GM21526 (cell line): ENCODE measurements around the gene DGKE.

Experiments
- ATAC-seq: cut with Tn5 transposase; IDR thresholded peaks from one replicate; pipeline ENCODE4 v1.9.1; 2021; ENCODE audit warnings: moderate library complexity; ENCODE audit not compliant: unreplicated experiment, low FRiP score

DGKE gene

DNA sequence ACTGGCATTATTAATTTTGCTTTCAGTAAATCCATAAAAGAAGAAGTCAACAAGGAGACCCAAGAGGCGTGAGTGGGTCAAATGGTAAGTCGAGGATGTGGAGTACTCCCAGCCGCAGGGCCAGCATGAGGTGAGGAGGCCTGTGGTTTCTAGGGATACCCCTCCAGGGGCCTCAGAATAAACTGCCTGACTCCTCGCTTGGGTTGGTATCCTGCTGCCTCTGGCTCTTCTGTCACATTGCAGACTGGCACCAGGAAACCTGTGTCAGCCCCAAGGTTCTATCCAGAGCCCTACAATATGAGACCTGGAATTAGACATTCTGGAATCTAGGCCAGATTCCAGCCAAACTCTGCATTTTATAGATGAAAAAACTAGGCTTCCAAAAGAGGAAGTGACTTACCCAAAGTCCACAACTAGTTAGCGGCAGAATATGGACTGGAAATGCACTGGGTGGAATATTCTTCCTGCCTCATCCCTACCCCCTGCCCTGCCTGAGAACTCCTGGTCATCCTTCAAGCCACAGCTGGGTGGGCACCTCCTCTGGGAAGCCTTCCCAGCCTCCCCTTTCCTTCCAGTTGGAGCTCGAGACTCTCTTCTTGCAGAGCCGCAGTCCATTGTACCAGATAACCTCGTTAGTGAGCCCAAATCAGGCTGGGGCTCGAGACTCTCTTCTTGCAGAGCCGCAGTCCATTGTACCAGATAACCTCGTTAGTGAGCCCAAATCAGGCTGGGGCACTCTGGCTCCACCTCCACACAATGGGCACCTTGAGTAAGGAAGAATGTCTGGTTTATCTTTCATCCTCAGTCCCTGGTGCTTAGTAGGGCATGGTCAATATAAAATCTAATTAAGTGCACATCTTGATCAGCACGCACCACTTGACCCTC, 22.8 kb upstream of the DGKE start:
- ATAC-seq = no peak

DNA sequence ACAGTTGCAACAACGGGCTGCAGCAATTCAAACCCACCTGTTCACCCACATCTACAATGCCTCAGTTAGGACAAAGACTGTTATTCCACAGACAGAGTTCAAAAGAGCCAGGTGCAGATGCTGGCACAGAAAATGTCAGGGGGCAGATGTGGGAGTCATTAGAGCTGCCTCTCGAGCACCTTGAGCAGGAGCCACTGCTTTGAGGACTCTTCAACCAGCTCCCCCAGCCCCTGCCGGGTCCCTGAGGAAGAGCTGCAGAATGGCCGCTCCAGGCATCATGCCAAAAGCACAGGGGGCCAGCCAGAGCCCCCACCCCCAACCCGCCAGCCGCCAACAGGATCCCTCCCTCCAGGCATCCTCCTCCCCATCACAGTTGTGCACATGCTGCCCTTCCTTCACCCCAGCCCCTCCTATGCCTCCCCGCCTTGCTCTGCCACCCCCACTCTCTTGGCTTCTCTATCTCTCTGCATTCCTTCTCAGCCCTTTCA, 21.0 kb upstream of the DGKE start:
- no peak for ATAC-seq

DNA sequence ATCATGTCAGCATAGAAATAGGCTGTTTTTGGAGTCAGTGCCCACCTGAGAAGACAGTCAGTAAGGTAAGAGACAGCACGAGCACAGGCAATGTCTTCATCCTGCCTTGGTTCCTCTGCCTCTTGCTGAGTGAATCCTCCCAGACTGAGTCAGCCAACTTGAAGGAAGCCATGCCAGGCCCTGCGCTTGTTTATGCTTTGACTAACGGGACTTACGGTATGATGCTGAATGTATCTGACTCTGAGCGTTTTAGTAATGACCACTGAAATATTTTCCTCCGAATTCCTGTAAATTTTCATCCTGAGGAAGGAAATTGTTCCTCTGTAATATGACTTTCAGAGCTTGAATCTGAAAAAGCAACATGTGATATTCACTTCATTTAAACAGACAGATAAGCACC, 18.2 kb upstream of the DGKE start:
- no peak for ATAC-seq

DNA sequence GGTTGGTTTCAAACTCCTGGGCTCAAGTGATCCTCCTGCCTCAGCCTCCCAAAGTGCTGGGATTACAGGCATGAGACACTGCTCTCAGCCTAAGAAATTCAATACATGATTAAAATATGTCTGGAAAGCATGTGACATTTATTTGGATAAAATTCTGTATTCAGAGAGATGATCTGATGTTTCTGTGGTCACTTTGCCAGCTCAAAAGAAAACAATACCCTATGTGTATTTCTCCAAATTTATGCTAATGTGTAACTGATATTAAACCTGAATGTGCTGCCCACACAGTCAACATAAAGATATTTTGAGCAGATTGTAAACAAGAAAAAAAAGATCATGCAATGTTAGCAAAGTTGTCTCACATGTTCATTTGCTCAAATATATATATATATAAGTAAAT, 16.9 kb upstream of the DGKE start:
- ATAC-seq = no peak

DNA sequence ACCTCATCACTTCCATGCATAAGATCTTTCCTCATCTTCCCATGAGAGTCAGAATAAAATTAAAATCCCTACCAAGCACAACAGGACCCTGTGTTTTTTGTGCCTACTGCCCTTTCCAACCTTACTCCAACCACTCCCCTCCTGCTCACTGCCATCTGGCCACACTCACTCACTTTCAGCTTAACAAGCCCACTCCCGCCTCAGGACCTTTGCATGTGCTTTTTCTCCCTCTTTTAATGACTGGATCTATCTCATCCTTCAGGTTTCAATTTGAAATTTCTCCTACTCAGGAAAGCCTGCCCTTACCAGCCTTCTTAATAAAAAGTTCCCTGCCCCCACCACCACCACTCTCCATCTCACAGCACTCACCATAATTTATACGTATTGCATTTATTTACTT, 14.9 kb upstream of the DGKE start:
- ATAC-seq = no peak

DNA sequence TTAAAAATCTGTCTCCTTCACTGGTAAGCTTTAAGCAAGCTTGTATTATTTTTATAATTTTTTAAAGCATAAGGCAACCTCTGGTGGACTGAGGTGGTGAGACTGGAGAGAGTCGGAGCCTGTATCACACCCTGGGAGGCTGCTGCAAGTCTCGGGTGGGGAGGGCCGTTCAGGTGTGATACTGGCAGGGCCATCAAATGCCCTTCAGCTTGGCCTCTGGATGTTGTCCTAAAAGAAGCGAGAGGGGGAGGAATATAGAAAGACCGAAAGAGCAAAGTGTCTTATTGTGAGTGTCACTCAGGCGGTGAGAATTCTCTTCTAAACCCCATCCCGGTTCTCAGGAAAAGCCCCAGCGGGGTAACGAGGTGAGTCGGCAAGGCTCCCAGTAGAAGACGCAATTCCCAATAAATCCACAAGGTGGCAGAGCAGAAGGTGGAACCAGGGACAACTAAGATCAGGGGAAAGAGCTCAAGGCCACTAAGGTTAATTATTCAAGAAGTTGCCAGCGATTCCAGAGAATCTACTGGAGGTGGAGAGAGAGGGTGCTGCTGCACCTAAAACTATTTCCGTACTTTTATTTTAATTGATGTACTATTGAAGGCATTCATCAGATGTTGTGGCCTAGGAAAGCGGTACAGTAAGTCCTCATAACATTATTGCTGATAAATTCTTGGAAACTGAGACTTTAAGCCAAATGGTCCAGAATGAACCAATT, 14.4 kb upstream of the DGKE start:
- ATAC-seq = peak; percentile 72

DNA sequence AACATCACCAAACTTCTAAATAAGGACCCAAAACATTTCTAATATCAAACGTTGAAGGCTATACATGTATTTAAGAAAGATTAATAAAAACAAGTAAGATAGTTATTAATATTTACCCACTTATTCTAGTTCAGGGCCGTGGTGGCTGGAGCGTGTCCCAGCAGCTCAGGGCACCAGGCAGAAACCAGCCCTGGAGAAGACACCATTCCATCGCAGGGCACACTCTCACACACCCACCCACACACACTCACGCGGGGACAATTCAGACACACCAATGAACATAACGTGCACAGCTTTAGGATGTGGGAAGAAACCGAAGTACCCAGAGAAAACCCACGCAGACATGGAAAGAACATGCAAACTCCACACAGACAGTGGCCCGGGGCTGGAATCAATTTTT, 13.7 kb upstream of the DGKE start:
- ATAC-seq = no peak

DNA sequence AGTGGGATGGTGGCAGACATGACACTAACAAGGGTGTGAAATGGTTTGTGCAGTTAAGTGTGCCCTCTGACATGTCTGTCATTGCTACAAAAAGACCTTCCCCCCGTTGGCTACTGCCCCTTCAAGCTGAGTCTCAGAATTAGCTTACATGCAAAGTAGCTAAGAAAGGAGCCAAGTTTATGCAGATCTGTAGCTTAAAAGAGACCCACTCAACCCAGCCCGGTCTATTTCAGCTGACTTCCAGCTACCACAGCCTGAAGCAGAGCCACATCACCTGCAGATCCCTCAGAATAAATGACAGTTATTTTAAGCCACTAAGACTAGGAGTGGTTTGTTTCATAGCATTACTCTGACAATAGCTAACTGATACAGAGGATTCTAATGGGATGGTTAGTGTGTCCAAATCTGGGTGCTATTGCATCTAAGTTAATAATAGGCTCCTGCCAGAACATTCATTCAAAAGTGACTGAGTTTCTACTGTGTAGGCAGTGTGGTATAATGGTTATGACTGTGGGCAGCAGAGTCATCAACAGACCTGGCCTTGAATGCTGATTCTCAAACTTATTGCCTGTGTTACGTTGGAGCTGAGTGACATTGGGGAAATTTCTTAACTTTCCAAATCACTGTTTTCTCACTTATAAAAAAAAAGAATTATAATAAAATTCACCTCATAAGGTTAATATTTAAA, 12.0 kb upstream of the DGKE start:
- ATAC-seq = no peak

DNA sequence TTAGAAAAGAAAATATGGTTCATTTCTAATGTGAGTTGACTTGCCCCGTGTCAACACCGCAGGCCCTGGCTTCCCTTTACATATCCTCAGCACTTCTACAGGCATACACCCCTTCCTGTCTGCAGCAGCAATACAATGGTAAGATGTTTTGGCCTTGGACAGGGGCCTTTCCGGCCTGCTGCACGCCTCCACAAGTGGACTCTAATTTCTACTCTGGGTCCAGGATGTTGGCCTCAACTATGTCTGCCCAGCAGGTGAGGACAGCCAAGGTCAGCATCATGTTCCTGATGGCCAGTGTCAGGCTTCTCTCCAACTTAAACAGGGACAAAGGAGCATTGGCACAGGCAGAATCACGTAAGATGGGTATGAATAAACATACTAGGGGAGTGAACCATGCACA, 11.2 kb upstream of the DGKE start:
- ATAC-seq = no peak

DNA sequence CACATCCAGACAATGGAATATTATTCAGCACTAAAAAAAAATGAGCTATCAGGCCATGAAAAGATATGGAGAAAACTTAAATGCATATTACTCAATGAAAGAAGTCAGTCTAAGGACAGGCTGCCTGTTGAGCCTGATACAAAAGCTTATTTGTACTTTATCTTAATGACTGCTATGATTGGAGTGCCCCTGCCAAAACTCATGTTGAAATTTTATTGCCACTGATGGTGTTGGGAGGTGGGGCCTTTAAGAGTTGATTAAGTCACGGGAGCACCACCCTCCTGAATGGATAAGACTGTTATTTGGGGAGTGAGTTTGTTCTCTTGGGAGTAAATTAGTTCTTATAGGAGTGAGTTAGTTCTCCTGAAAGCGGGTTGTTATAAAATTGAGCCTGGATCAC, 10.1 kb upstream of the DGKE start:
- no peak for ATAC-seq

DNA sequence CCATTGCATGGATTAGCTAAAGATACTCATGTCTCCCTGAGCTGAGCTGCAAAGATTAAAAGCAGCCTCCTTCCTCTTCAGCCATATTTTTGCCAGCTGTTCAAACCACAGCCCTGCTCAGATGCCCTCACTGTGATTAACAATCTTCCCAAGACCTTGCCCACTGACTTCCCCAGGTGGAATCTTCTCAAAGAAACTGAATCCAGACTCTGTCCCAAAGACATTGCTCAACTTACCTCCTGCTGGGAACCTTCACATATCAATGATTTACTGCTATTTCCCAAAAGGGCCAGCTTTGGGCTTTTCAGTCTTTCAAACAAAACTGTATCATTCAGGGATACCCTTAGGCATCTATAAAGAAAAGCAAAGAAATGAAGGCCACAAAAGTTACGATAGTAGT, 9.4 kb upstream of the DGKE start:
- ATAC-seq = no peak

DNA sequence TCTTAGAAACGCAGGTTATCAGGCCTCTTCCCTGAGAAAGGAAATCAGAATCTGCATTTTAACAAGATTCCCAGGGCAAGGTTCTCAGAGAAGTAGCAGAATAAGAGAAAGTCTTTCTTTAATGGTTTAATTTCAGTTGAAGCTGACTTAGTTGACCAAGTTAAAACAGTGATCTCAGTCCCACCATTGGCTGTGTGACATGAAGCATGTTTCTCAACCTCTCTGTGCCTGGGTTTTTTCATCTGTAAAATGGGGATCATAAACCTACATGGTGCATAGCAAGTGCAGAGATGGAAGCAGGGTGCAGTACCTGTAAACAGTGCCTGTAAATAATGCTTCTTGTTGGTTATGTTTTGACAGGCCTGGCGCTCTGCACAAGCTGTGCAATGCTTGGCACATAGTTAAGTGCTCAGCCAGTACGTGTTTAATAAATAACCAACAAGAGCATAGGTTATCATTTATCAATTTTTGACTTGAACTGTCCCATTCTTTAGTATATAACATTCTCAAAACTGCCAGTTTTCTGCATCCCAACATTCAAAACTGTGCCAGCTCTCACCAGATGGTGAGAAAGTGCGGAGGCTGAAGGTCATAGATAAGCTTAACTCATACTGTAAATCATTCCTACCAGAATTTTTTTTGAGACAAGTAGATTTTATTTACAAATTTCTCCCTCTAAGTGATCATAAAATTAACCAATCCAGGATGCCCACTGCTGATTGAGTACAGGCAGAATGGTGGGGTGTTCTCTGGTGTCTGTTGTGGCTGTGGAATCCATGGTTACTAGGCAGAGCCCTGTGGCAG, 7.1 kb upstream of the DGKE start:
- ATAC-seq = no peak

DNA sequence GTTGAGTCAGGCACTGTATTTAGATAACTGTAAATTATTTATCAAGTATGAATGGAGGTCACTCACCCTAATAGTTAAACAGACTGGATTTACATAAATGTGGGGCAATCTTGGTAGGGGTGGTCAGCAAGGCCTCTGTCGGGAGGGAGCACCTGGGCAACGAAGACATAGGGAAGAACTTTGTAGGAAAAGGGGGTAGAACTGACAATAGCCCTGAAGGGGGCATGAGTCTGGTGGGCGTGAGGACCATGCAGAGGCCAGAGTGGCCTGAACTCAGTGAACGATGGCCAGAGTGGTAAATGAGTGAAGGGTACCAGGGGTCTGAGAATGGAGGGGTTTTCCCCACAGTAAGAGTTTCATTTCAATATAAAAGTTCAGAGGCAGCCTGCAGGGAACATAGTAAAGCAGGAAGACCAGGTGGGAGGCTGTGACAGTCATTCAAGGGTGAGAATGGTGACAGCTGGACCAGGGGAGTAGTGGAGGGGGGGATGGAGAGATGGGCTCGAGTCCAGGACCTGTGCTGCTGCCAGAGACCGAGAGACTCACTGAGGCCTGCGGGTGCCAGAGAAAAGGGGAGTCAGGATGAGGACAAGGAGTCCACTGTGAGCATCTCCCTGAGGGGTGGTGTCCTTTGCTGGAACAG, 3.1 kb upstream of the DGKE start:
- ATAC-seq = no peak

DNA sequence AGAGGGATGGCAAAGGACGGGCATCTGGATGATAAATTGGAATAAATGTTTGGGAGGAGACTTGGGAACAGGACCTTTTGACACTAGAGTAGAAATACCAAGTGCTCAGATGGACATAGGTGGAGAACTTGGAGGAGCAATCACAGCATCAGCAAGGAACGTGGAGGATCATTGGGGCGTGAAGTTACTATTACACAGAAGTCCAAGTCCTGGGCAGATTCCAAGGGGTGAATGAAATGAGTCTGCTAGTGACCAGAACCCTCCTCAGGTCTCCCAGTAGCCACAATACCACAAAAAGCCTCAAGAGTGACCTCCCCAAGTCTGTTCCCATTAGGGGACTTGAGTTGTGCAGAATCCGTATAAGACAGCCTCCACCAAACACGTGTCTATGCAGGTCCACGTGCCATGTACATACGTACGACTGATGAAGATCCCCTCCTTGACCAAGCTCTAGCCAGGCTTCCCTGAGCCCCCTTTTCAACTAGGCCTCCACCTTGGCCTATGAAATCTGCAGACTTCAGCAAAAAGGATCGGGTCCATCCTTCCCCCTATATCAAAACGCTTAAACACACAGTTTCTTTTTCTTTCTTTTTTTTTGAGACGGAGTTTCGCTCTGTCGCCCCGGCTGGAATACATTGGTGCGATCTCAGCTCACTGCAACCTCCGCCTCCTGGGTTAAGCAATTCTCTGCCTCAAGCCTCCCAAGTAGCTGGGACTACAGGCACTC, 2.4 kb upstream of the DGKE start:
- no peak for ATAC-seq

DNA sequence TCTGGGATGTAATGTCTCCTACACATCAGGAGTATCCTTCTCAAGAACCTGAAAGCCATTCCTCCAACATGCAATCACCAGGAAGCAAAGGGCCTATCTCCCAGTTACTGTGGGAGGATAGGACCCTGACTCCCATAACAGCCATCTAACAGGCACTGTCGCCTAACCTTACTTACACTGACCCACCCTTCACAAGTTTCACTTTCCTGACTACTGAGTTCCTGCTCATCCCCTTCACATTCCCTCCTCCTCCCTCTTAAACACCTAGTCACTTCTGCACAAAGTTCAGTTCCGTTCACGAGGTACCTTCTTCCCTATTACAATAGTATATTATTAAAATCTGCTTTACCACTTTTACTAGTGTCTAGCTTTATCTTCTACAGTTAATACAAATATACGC, 1.5 kb upstream of the DGKE start:
- no peak for ATAC-seq

DNA sequence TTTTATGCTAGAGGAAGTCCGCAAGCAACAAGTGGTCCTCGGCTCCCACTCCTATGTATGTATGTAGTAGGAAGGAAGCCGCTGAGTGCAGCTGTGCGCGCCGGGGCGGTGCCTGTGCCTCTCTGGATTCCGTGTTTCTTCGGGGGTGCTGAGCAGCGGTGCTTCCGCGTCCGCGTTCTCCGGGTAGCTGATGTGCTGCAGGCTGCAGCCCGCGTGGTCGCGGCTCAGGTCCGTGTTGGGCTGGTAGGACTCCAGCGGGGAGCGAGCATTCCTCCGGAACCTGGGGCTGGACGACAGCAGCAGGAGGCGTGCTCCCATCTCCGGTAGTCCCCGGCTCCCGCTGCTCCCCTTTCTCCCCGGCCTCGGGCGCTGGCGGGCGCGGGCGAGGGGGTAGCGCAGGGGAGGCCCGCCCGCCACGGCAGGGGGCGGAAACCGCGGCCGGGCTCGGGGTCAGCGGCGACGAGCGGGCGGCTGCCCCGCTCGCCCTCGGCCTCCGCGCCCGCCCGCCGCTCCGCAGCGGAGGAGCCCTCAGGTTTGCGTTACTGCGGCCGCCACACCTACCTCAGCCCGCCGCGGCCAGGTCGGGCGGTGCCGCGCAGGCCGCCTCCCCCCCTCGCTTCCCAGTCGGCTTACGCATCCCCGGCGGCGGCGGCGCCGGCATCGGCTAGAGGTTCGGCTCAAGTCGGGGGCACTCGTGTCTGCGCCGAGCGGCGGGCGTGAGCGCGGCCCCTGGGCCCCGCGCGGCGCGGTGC, 718 bp upstream of the DGKE start:
- ATAC-seq = peak; percentile 44

DNA sequence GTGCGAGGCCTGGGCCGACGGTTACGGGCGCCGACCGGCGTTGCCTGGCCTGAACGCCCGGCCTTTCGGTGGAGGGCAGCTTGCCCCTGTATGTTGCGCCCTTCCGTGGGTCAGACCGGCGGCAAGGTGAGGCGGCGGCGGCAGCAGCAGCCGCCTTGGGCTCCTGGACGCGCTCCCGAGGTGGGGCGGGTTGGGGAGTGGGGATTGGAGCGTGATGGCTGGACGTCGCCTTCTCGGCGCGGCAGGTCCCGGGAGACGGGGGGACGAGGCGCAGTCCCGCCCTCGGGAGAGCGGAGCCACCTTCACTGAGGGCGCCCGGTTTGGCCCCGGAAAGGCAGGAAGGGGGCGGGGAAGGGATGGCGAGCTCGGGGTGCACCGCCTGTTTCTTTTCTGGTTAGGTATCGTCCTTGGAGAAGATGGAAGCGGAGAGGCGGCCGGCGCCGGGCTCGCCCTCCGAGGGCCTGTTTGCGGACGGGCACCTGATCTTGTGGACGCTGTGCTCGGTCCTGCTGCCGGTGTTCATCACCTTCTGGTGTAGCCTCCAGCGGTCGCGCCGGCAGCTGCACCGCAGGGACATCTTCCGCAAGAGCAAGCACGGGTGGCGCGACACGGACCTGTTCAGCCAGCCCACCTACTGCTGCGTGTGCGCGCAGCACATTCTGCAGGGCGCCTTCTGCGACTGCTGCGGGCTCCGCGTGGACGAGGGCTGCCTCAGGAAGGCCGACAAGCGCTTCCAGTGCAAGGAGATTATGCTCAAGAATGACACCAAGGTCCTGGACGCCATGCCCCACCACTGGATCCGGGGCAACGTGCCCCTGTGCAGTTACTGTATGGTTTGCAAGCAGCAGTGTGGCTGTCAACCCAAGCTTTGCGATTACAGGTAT, 671 bp downstream of the DGKE start:
- peak; percentile 33 for ATAC-seq

DNA sequence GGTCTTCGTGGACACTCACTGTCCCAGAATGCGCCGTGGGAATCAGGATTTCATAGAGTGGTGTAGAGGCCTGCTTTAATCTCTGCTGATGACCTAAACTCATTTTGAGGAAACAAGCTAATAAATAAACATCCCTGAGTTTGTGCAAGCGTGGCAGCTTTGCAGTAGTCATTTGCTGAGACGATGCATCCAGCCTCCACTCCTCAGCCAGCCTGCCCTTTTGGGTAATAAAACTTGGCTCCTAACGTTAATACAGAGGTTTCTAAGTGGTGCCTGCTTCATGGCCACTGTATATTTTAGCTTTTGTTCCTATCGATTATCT, 1.3 kb downstream of the DGKE start:
- ATAC-seq = no peak
